Activated gamma-delta T cell (primary cell): ENCODE measurements around the gene ABTB2.
A peak's percentile ranks its signal among the peaks of the same experiment; 100 is the strongest.

Experiments used
- DNase-seq: peaks from one replicate; lab custom pipeline; 2025; lab: John Stamatoyannopoulos, UW

Gene ABTB2

GRCh38 chr11:34360046-34360445 is 2.2 kb upstream of the ABTB2 start:
- no peak for DNase-seq

GRCh38 chr11:34359548-34359891 is 1.7 kb upstream of the ABTB2 start:
- no peak for DNase-seq

GRCh38 chr11:34358728-34359547 is 1.1 kb upstream of the ABTB2 start:
- DNase-seq = peak; percentile 12

GRCh38 chr11:34358258-34358727 is 483 bp upstream of the ABTB2 start:
- DNase-seq = peak; percentile 27

GRCh38 chr11:34356913-34357700 is 703 bp downstream of the ABTB2 start:
- DNase-seq = peak; percentile 34

- no peak for DNase-seq
These were observed 1.3 kb downstream of the ABTB2 start for GRCh38 chr11:34356576-34356912.

- no peak for DNase-seq
These were observed 1.7 kb downstream of the ABTB2 start for GRCh38 chr11:34356130-34356529.

- DNase-seq = no peak
These were observed 2.1 kb downstream of the ABTB2 start for GRCh38 chr11:34355726-34356125.

- DNase-seq = no peak
These were observed 3.0 kb downstream of the ABTB2 start for GRCh38 chr11:34354782-34355181.

- DNase-seq = no peak
These were observed 3.9 kb downstream of the ABTB2 start for GRCh38 chr11:34353881-34354280.

GRCh38 chr11:34351687-34352469 is 5.9 kb downstream of the ABTB2 start:
- no peak for DNase-seq

- no peak for DNase-seq
These were observed 6.8 kb downstream of the ABTB2 start for GRCh38 chr11:34351051-34351450.

GRCh38 chr11:34349882-34350281 is 7.9 kb downstream of the ABTB2 start:
- DNase-seq = no peak

- no peak for DNase-seq
These were observed 8.9 kb downstream of the ABTB2 start for GRCh38 chr11:34348919-34349318.

- no peak for DNase-seq
These were observed 9.7 kb downstream of the ABTB2 start for GRCh38 chr11:34348096-34348495.

- no peak for DNase-seq
These were observed 11.3 kb downstream of the ABTB2 start for GRCh38 chr11:34346551-34346950.

- no peak for DNase-seq
These were observed 11.8 kb downstream of the ABTB2 start for GRCh38 chr11:34345991-34346480.

- DNase-seq = no peak
These were observed 12.3 kb downstream of the ABTB2 start for GRCh38 chr11:34345540-34345876.

- no peak for DNase-seq
These were observed 12.9 kb downstream of the ABTB2 start for GRCh38 chr11:34344768-34345539.

- no peak for DNase-seq
These were observed 13.4 kb downstream of the ABTB2 start for GRCh38 chr11:34344410-34344767.

GRCh38 chr11:34343686-34344085 is 14.1 kb downstream of the ABTB2 start:
- DNase-seq = no peak

- no peak for DNase-seq
These were observed 14.7 kb downstream of the ABTB2 start for GRCh38 chr11:34343153-34343552.
